Tibial artery (tissue), 4 donors: ENCODE data around the gene ANKRD49.
A peak's percentile ranks its signal among the peaks of the same experiment; 100 is the strongest.

ENCODE experiments used
- DNase-seq, 2 donors: peaks; one replicate each; pipeline ENCODE4 v3.0.0-alpha.2; 2019
- H3K27ac ChIP-seq, 2 donors: fragments of 200-600 bp; sonication (generic) in 1 of 2; 1 replicate in 1 of 2; 2 replicates in 1 of 2; pipeline ENCODE4 v1.5.1; 2018 to 2019; ENCODE audit warnings: mild to moderate bottlenecking in 1 of 2
- H3K27me3 ChIP-seq, 2 donors: fragments of 200-600 bp; sonication (generic) in 1 of 2; one replicate each; pipeline versions ENCODE4 v1.5.1 to v1.6.0; 2016 to 2019
- H3K36me3 ChIP-seq, 3 donors: fragments of 200-600 bp; sonication (generic) in 2 of 3; one replicate each; pipeline ENCODE4 v1.5.1; 2016 to 2019; ENCODE audit warnings: mild to moderate bottlenecking in 2 of 3
- H3K4me1 ChIP-seq, 4 donors: fragments of 200-600 bp; sonication (generic) in 2 of 4; 1 replicate in 3 of 4; 2 replicates in 1 of 4; pipeline ENCODE4 v1.5.1; 2016 to 2019
- H3K4me3 ChIP-seq, 2 donors: fragments of 200-600 bp; sonication (generic) in 1 of 2; 1 replicate in 1 of 2; 2 replicates in 1 of 2; pipeline ENCODE4 v1.5.1; 2018 to 2019; ENCODE audit warnings: mild to moderate bottlenecking in 2 of 2
- H3K9me3 ChIP-seq, 3 donors: fragments of 200-600 bp; sonication (generic) in 1 of 3; one replicate each; pipeline ENCODE4 v1.5.1; 2016 to 2019
- intact Hi-C: fragments of 100-400 bp; cut with DNase I; formaldehyde crosslinking; loops from one replicate; pipeline ENCODE4 v1.15.0; 2023; ENCODE audit warnings: low total_unique reads
- TF ChIP-seq, protein P1 (sequence below), 2 experiments: fragments of 200-600 bp in 1 of 2; fragments of 450-650 bp in 1 of 2; IDR thresholded peaks; one replicate each; pipeline ENCODE4 v1.5.1; 2017 to 2019; ENCODE audit warnings: antibody characterized with exemption in 2 of 2, mild to moderate bottlenecking in 1 of 2, moderate library complexity in 1 of 2

Gene ANKRD49

DNA sequence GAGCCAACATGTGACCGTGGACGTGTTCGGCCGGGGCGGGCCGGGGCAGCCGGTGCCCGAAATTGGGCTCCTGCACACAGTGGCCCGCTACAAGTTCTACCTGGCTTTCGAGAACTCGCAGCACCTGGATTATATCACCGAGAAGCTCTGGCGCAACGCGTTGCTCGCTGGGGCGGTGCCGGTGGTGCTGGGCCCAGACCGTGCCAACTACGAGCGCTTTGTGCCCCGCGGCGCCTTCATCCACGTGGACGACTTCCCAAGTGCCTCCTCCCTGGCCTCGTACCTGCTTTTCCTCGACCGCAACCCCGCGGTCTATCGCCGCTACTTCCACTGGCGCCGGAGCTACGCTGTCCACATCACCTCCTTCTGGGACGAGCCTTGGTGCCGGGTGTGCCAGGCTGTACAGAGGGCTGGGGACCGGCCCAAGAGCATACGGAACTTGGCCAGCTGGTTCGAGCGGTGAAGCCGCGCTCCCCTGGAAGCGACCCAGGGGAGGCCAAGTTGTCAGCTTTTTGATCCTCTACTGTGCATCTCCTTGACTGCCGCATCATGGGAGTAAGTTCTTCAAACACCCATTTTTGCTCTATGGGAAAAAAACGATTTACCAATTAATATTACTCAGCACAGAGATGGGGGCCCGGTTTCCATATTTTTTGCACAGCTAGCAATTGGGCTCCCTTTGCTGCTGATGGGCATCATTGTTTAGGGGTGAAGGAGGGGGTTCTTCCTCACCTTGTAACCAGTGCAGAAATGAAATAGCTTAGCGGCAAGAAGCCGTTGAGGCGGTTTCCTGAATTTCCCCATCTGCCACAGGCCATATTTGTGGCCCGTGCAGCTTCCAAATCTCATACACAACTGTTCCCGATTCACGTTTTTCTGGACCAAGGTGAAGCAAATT is 51.7 kb downstream of the ANKRD49 start:
- intact Hi-C loops, result no loop called here
- Histone ChIP-seq H3K9me3 (no peaks in the 10 kb centered on the region), H3K27ac (peak overlapping the region; percentile 98), H3K36me3 (no peaks in the 10 kb centered on the region), H3K4me1 (peaks cover 0 to 64% (median 32%) of the 10 kb centered on the region in 4 donors), H3K4me3 (peak overlapping the region; percentile 77 to 78), H3K27me3 (no peaks in the 10 kb centered on the region)
- TF ChIP-seq, protein P1, sequence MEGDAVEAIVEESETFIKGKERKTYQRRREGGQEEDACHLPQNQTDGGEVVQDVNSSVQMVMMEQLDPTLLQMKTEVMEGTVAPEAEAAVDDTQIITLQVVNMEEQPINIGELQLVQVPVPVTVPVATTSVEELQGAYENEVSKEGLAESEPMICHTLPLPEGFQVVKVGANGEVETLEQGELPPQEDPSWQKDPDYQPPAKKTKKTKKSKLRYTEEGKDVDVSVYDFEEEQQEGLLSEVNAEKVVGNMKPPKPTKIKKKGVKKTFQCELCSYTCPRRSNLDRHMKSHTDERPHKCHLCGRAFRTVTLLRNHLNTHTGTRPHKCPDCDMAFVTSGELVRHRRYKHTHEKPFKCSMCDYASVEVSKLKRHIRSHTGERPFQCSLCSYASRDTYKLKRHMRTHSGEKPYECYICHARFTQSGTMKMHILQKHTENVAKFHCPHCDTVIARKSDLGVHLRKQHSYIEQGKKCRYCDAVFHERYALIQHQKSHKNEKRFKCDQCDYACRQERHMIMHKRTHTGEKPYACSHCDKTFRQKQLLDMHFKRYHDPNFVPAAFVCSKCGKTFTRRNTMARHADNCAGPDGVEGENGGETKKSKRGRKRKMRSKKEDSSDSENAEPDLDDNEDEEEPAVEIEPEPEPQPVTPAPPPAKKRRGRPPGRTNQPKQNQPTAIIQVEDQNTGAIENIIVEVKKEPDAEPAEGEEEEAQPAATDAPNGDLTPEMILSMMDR (IDR thresholded peaks at IDR 0.05), result no peak
- peak in 1 of 2 donors; percentile 71 for DNase-seq

DNA sequence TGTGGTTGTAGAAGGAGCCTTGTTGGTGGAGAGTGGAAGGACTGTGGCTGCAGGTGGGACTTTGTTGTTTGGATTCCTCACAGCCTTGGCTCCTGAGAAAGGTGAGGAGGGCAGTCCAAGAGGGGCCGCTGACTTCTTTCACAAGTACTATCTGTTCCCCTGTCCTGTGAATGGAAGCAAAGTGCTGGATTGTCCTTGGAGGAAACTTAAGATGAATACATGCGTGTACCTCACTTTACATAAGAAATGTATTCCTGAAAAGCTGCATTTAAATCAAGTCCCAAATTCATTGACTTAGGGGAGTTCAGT is 52.3 kb downstream of the ANKRD49 start:
- no peaks in the 10 kb centered on the region for H3K36me3 ChIP-seq
- H3K27ac ChIP-seq, result peak overlapping the region in 1 of 2 donors; percentile 98
- no peaks in the 10 kb centered on the region for H3K27me3 ChIP-seq
- TF ChIP-seq, protein P1 (IDR thresholded peaks at IDR 0.05), result no peak
- H3K4me1 ChIP-seq, result peaks cover 0 to 64% (median 32%) of the 10 kb centered on the region in 4 donors
- no peak for DNase-seq
- H3K4me3 ChIP-seq, result peak overlapping the region; percentile 77 to 78
- intact Hi-C loops, result no loop called here
- no peaks in the 10 kb centered on the region for H3K9me3 ChIP-seq

DNA sequence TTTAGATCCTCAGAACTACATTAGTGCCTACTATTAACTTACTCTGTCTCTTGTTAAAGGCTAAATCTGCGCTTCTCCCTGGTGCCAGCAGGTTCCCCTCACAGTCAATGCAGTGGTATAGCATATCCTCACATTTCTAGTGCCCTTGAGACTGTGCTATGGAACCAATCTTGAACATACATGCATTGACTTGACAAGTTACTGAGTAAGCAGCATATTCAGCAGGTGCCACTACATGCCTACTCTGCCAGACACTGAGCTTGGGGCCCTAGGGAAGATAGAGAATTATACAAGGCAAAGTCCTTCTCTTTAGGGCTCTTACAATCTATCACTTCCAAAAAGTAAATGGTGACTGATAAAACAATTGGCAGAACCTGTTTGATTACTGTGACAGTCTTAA is 53.1 kb downstream of the ANKRD49 start:
- peaks cover 0 to 64% (median 32%) of the 10 kb centered on the region in 4 donors for H3K4me1 ChIP-seq
- H3K4me3 ChIP-seq, result peak overlapping the region; percentile 77 to 78
- no peaks in the 10 kb centered on the region for H3K36me3 ChIP-seq
- H3K27me3 ChIP-seq, result no peaks in the 10 kb centered on the region
- TF ChIP-seq, protein P1 (IDR thresholded peaks at IDR 0.05), result no peak
- no peak overlapping the region for H3K27ac ChIP-seq
- intact Hi-C loops, result no loop called here
- DNase-seq, result no peak
- H3K9me3 ChIP-seq, result no peaks in the 10 kb centered on the region

DNA sequence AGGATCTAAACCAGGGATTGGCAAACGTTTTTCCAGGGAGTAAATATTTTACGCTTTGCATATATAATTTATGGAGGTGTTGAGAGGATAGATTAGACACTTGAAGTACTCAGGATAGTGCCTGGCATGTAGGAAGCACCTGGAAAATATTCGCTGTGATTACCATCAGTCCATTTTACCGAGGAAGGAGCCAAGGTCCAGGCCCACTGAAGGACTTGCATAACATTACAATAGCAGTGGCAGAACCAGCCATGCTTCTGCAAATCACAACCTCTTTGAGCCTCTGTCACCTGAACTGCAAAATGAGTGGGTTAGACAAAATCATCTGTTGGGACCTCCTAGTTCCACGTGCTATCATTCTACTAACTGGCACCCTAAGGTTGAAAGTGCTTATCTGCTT is 55.4 kb downstream of the ANKRD49 start:
- H3K27ac ChIP-seq, result no peak overlapping the region
- intact Hi-C loops, result no loop called here
- H3K4me1 ChIP-seq, result peaks cover 0 to 52% (median 27%) of the 10 kb centered on the region in 4 donors
- TF ChIP-seq, protein P1 (IDR thresholded peaks at IDR 0.05), result no peak
- H3K9me3 ChIP-seq, result no peaks in the 10 kb centered on the region
- H3K27me3 ChIP-seq, result no peaks in the 10 kb centered on the region
- DNase-seq, result no peak
- no peaks in the 10 kb centered on the region for H3K36me3 ChIP-seq
- no peak overlapping the region for H3K4me3 ChIP-seq
